GM21825 (cell line): Measurements from ENCODE around the gene GAS1.
A peak's percentile ranks its signal among the peaks of the same experiment; 100 is the strongest.

Source experiments
- ATAC-seq: cut with Tn5 transposase; IDR thresholded peaks from one replicate; pipeline ENCODE4 v1.9.1; 2021; ENCODE audit warnings: mild to moderate bottlenecking, moderate library complexity; ENCODE audit not compliant: unreplicated experiment

The GAS1 gene

GRCh38 chr9:86965636-86966395 lies 18.5 kb upstream of the GAS1 start:
- ATAC-seq: no peak

GRCh38 chr9:86962692-86963091 lies 15.4 kb upstream of the GAS1 start:
- ATAC-seq: no peak

- no peak for ATAC-seq
Measured at GRCh38 chr9:86960938-86961337, 13.6 kb upstream of the GAS1 start.

- no peak for ATAC-seq
Measured at GRCh38 chr9:86958203-86958602, 10.9 kb upstream of the GAS1 start.

GRCh38 chr9:86955561-86955960 lies 8.3 kb upstream of the GAS1 start:
- no peak for ATAC-seq

- no peak for ATAC-seq
Measured at GRCh38 chr9:86955042-86955441, 7.7 kb upstream of the GAS1 start.

GRCh38 chr9:86953181-86953580 lies 5.9 kb upstream of the GAS1 start:
- no peak for ATAC-seq

- ATAC-seq: peak; percentile 73
Measured at GRCh38 chr9:86948074-86948929, 996 bp upstream of the GAS1 start.

- ATAC-seq: peak; percentile 43
Measured at GRCh38 chr9:86946201-86947145, 833 bp downstream of the GAS1 start.

- ATAC-seq: peak; percentile 9
Measured at GRCh38 chr9:86945728-86946200, 1.5 kb downstream of the GAS1 start.

GRCh38 chr9:86944796-86945727 lies 2.2 kb downstream of the GAS1 start:
- no peak for ATAC-seq

GRCh38 chr9:86943201-86944113 lies 3.8 kb downstream of the GAS1 start:
- no peak for ATAC-seq

- ATAC-seq: no peak
Measured at GRCh38 chr9:86942281-86943200, 4.8 kb downstream of the GAS1 start.

- no peak for ATAC-seq
Measured at GRCh38 chr9:86941197-86941596, 6.1 kb downstream of the GAS1 start.

GRCh38 chr9:86940774-86941173 lies 6.5 kb downstream of the GAS1 start:
- no peak for ATAC-seq

- ATAC-seq: no peak
Measured at GRCh38 chr9:86939891-86940290, 7.4 kb downstream of the GAS1 start.

- ATAC-seq: no peak
Measured at GRCh38 chr9:86939321-86939720, 8.0 kb downstream of the GAS1 start.

GRCh38 chr9:86938780-86939179 lies 8.5 kb downstream of the GAS1 start:
- ATAC-seq: no peak
